Motor neuron (in vitro differentiated cells): ENCODE measurements around the gene COL15A1. TPM values are rescaled to one million over a fixed set of nuclear protein-coding genes. Genes with fewer than 3 reads are reported as not detected.
A peak's percentile ranks its signal among the peaks of the same experiment; 100 is the strongest.

Source experiments
- ATAC-seq, 8 experiments: fragments of 200-7000 bp; cut with Tn5 transposase; replicated peaks in 6 of 8; 2 replicates each; pipeline ENCODE4 v1.8.0; 2021; ENCODE audit warnings: mild to moderate bottlenecking in 8 of 8, moderate library complexity in 8 of 8
- H3K27ac ChIP-seq, 2 donors: fragments of 250-450 bp; sonication (Bioruptor Pico); 2 replicates each; pipeline ENCODE4 v1.9.0; 2021; ENCODE audit warnings: antibody characterized with exemption in 2 of 2, mild to moderate bottlenecking in 2 of 2, moderate library complexity in 1 of 2
- H3K4me1 ChIP-seq, 2 donors: fragments of 250-450 bp; sonication (Bioruptor Pico); replicated peaks in 1 of 2; 2 replicates each; pipeline ENCODE4 v1.6.1; 2021; ENCODE audit warnings: antibody characterized with exemption in 2 of 2, mild to moderate bottlenecking in 2 of 2, moderate library complexity in 1 of 2
- H3K4me3 ChIP-seq, 5 donors: fragments of 250-450 bp; sonication (Bioruptor Pico); 2 replicates each; pipeline ENCODE4 v1.9.0; 2021; ENCODE audit warnings: antibody characterized with exemption in 5 of 5, mild to moderate bottlenecking in 5 of 5, moderate library complexity in 4 of 5
- WGBS, 10 experiments: fragments of 450-650 bp; shearing (Covaris generic); methylation state at CpG; one replicate each; pipeline ENCODE4 v1.0.0; 2022; 5-methylcytosine and 5-hydroxymethylcytosine counted together
- in situ Hi-C, 9 experiments: fragments of 400-800 bp; cut with MboI; loops; one replicate each; pipeline ENCODE4 v1.15.0; 2021; ENCODE audit warnings: low sequenced_read_pairs in 9 of 9, low pct_unique_long_range_greater_than_20kb in 2 of 9; ENCODE audit not compliant: unreplicated experiment in 9 of 9
- total RNA-seq, 8 experiments: library from RNA; unstranded; fragments of 300-600 nt; gene quantifications; 2 replicates each; pipeline versions ENCODE4 v1.2.3 to v1.2.4, GENCODE V29; 2022

COL15A1 gene
- total RNA-seq, 8 experiments from 2014 or later = 0.05 to 46.3 (median 0.35) TPM; not detected in 1

- 60 to 100% (median 87%) methylated on average over 1 to 2 of the region's 3 CpGs; no CpG with 5 or more reads in 2 of the 10 experiments for WGBS, 10 experiments
- no peak overlapping the region for H3K27ac ChIP-seq
- no peak overlapping the region for H3K4me3 ChIP-seq
- in situ Hi-C loops = no loop called here
- no peaks in the 10 kb centered on the region for H3K4me1 ChIP-seq
- ATAC-seq = no peak
Measured at GRCh38 chr9:99030610-99031109, 87.0 kb downstream of the COL15A1 start.

- Histone ChIP-seq H3K27ac (no peak overlapping the region), H3K4me1 (no peaks in the 10 kb centered on the region), H3K4me3 (no peak overlapping the region)
- in situ Hi-C loops = no loop called here
- no peak for ATAC-seq
- WGBS, 10 experiments = 63 to 100% (median 86%) methylated on average over 1 to 5 of the region's 6 CpGs; no CpG with 5 or more reads in 4 of the 10 experiments
Measured at GRCh38 chr9:99031319-99031718, 87.6 kb downstream of the COL15A1 start.

- H3K4me1 ChIP-seq = no peaks in the 10 kb centered on the region
- ATAC-seq = no peak
- no peak overlapping the region for H3K4me3 ChIP-seq
- no peak overlapping the region for H3K27ac ChIP-seq
- 71 to 100% (median 84%) methylated on average over 1 to 5 of the region's 5 CpGs; no CpG with 5 or more reads in 1 of the 10 experiments for whole genome bisulfite sequencing, 10 experiments
- in situ Hi-C loops = no loop called here
Measured at GRCh38 chr9:99031994-99032393, 88.3 kb downstream of the COL15A1 start.

GRCh38 chr9:99034149-99034548, 90.4 kb downstream of the COL15A1 start:
- Histone ChIP-seq H3K27ac (no peak overlapping the region), H3K4me3 (no peak overlapping the region), H3K4me1 (peaks cover 3 to 7% of the 10 kb centered on the region in 2 donors)
- WGBS, 10 experiments = 67 to 80% (median 67%) methylated on average over 1 to 3 of the region's 3 CpGs; no CpG with 5 or more reads in 6 of the 10 experiments
- in situ Hi-C loops = no loop called here
- no peak for ATAC-seq

- in situ Hi-C loops = no loop called here
- H3K4me3 ChIP-seq = no peak overlapping the region
- no peak overlapping the region for H3K27ac ChIP-seq
- peaks cover 3 to 15% of the 10 kb centered on the region in 2 donors for H3K4me1 ChIP-seq
- ATAC-seq = no peak
- WGBS, 10 experiments = 42 to 90% (median 80%) methylated on average over 1 to 3 of the region's 4 CpGs; no CpG with 5 or more reads in 3 of the 10 experiments
Measured at GRCh38 chr9:99035313-99035712, 91.6 kb downstream of the COL15A1 start.

GRCh38 chr9:99037769-99038483, 94.2 kb downstream of the COL15A1 start:
- WGBS, 10 experiments = 0 to 84% (median 42%) methylated on average over 1 to 7 of the region's 7 CpGs
- Histone ChIP-seq H3K27ac (no peak overlapping the region), H3K4me3 (no peak overlapping the region), H3K4me1 (peaks cover 3 to 18% of the 10 kb centered on the region in 2 donors)
- peak in 6 of 8 experiments; percentile 8 to 90 (median 44) for ATAC-seq
- in situ Hi-C loops = no loop called here

GRCh38 chr9:99038484-99038820, 94.7 kb downstream of the COL15A1 start:
- in situ Hi-C loops = no loop called here
- WGBS, 10 experiments = 9 to 83% (median 32%) methylated on average over 1 to 7 of the region's 7 CpGs; no CpG with 5 or more reads in 1 of the 10 experiments
- Histone ChIP-seq H3K4me1 (peaks cover 3 to 18% of the 10 kb centered on the region in 2 donors), H3K27ac (no peak overlapping the region), H3K4me3 (no peak overlapping the region)
- peak in 7 of 8 experiments; percentile 27 to 89 (median 82) for ATAC-seq

GRCh38 chr9:99039505-99040182, 95.9 kb downstream of the COL15A1 start:
- H3K27ac ChIP-seq = no peak overlapping the region
- in situ Hi-C loops = no loop called here
- WGBS, 10 experiments = 63 to 100% (median 72%) methylated on average over 1 to 2 of the region's 2 CpGs; no CpG with 5 or more reads in 6 of the 10 experiments

GRCh38 chr9:99040251-99040900, 96.7 kb downstream of the COL15A1 start:
- ATAC-seq = peak in 5 of 8 experiments; percentile 20 to 40 (median 34)
- peaks cover 3 to 18% of the 10 kb centered on the region in 2 donors for H3K4me1 ChIP-seq
- no peak overlapping the region for H3K27ac ChIP-seq
- WGBS, 10 experiments = 0 to 93% (median 83%) methylated on average over 1 to 6 of the region's 10 CpGs; no CpG with 5 or more reads in 1 of the 10 experiments
- H3K4me3 ChIP-seq = no peak overlapping the region
- in situ Hi-C loops = no loop called here

More at GRCh38 chr9:99039505-99040182, 95.9 kb downstream of the COL15A1 start:
- H3K4me3 ChIP-seq = no peak overlapping the region
- no peak for ATAC-seq
- H3K4me1 ChIP-seq = peaks cover 3 to 18% of the 10 kb centered on the region in 2 donors

- Histone ChIP-seq H3K27ac (no peak overlapping the region), H3K4me1 (peaks cover 3 to 18% of the 10 kb centered on the region in 2 donors), H3K4me3 (no peak overlapping the region)
- in situ Hi-C loops = no loop called here
- ATAC-seq = peak in 7 of 8 experiments; percentile 9 to 49 (median 32)
- 40 to 93% (median 78%) methylated on average over 1 to 2 of the region's 3 CpGs; no CpG with 5 or more reads in 2 of the 10 experiments for WGBS, 10 experiments
Measured at GRCh38 chr9:99040911-99041582, 97.3 kb downstream of the COL15A1 start.

GRCh38 chr9:99041618-99042017, 97.9 kb downstream of the COL15A1 start:
- no peak for ATAC-seq
- in situ Hi-C loops = no loop called here
- 58 to 100% (median 94%) methylated on average over 1 to 3 of the region's 4 CpGs; no CpG with 5 or more reads in 2 of the 10 experiments for WGBS, 10 experiments
- H3K4me1 ChIP-seq = peaks cover 3 to 18% of the 10 kb centered on the region in 2 donors
- H3K27ac ChIP-seq = no peak overlapping the region
- H3K4me3 ChIP-seq = no peak overlapping the region

GRCh38 chr9:99042620-99043019, 98.9 kb downstream of the COL15A1 start:
- WGBS, 10 experiments = 64 to 91% (median 75%) methylated on average over 1 to 6 of the region's 6 CpGs; no CpG with 5 or more reads in 1 of the 10 experiments
- H3K27ac ChIP-seq = no peak overlapping the region

More at GRCh38 chr9:99042620-99043019, 98.9 kb downstream of the COL15A1 start:
- in situ Hi-C loops = no loop called here
- ATAC-seq = no peak
- Histone ChIP-seq H3K4me1 (peaks cover 3 to 18% of the 10 kb centered on the region in 2 donors), H3K4me3 (no peak overlapping the region)
